Kidney glomerular epithelial cell (primary cell): Measurements from ENCODE around the gene DHX32.
"Not testable (repeated sequence)": the region's sequence is repeated elsewhere in the genome, so short reads cannot be mapped to it uniquely, and the experiment has no call there.

Source experiments
- DNase-seq: peaks from one replicate; lab custom pipeline; 2025; lab: John Stamatoyannopoulos, UW

The DHX32 gene

GRCh38 chr10:125896088-125896934 is 15.2 kb upstream of the DHX32 start, which contains the start of gene FANK1:
TSS of gene FANK1 (plus strand) at chr10:125896564. CDS start at chr10:125896643, 79 bp downstream.
- peak; percentile 46 for DNase-seq

- DNase-seq = peak; percentile 35
Observed at GRCh38 chr10:125895130-125896087, 14.3 kb upstream of the DHX32 start.

- DNase-seq = not testable (repeated sequence)
Observed at GRCh38 chr10:125894176-125894575, 13.1 kb upstream of the DHX32 start.

GRCh38 chr10:125892402-125892801 is 11.3 kb upstream of the DHX32 start:
- not testable (repeated sequence) for DNase-seq

- DNase-seq = not testable (repeated sequence)
Observed at GRCh38 chr10:125889441-125889840, 8.3 kb upstream of the DHX32 start.

- DNase-seq = no peak
Observed at GRCh38 chr10:125886914-125887512, 5.9 kb upstream of the DHX32 start.

DNA sequence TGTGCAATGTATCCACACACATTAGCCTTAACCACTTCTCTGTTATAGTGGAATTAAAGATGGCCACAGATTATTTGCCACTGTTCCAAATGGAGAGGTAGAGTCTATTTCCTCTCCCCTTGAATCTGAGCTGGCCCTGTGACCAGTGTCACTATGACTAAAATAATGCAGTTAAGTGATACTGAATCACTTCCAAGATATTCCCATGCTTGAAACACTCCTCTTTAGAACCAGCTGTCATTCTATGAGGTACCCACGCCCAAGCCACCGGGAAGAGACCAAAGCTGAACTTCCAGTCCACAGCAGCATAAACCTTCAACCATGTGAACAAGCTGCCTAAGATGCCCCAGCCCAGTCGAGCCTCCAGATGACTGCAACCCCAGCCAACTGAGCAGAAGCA is 2.1 kb upstream of the DHX32 start:
- DNase-seq = no peak

- DNase-seq = peak; percentile 47
Observed at GRCh38 chr10:125882596-125882995, 1.5 kb upstream of the DHX32 start.

GRCh38 chr10:125880719-125881118 is 373 bp downstream of the DHX32 start:
- DNase-seq = no peak

- DNase-seq = peak; percentile 96
Observed at GRCh38 chr10:125878957-125879835, 1.9 kb downstream of the DHX32 start.

DNA sequence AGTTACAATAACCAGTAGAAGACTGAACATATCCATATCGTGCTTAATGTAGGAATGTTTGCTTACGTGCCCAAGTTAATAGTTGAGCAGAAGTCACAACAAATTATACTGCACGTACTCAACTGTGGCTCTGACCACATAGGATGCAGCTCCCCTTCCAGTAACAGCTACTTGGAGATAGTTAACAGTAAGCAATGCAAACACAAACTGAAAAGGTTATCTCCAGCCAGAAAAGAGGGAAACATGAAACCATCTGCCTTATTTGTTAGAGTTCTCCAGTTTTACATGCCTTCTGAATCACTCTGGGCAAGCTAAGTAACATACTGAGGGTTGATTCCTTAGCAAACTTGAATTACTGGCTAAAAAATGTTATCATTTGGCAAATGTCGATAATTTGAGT is 9.8 kb downstream of the DHX32 start:
- DNase-seq = no peak

GRCh38 chr10:125868372-125868975 is 12.6 kb downstream of the DHX32 start:
- peak; percentile 55 for DNase-seq

DNA sequence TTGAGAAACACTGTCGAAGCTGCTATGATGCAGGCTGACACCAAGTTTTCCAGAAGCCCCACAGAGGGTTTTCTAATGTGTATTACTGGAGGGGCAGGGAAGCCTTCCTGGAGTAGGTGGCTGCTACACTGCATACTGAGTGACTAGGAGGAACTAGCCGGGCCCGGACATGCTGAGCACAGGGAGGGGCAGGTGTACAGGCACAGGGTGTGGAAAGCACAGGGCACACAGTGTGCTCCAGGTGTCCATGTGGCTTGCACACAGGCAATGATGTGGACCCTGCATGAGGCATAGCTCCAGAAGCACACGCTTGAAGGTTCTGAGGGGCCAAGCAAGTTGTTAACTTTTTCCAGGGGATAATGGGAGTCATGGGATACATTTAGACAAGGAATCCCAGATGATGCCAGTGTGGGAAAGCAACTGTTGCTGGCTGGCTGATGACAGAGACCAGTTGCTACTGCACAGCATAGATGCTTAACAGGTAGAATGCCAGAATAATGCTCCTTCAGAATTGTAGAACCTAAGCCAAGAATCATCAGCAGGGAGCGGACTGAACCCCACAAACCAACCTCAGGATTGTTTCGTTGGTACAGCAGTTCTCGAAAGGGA is 14.6 kb downstream of the DHX32 start:
- no peak for DNase-seq

DNA sequence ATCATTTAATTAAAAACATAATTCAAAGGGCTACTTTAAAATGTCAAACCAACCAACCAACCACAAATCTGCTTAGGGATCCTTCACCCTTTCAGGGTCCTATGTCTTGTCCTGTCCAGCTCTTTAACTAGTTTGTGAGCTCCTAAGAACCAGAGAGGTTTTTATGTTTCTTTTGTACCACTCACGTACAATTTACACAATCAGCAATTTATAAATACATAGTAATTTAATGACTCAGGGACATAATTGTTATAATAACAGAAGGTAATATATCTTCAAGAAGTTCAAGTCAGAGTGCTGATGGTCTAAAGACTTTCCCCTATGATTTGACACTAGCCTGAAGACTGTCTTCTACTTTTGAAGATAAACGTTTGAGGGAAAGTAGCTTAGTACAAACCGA is 16.0 kb downstream of the DHX32 start:
- DNase-seq = no peak

GRCh38 chr10:125859128-125859817 is 21.8 kb downstream of the DHX32 start:
- no peak for DNase-seq

DNA sequence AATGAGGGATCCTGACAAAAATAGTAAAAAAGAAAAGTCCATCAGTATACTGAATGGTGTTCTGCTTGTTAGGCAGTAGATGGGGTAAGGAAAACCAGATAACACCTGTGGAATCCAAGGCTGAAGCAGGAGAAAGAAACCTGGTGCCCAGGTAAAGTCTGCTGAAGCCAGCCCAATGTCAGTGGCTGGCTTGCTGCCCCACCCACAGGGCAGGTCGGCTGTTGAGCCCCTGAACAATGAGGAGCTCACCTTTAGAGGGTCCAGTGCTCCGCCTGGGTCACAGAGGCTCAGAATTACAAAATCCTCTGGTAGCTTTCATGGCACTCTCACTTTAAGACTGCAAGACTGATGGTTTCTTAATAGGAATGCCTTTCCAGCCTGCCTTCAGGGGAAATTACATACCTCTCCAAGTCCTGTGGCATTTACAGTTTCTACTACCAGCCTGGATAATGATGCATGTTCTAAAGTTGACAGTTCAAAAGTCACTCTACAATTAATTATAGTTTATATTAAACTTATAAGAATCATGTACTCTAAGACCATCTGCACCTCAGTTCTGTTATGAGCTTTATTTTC is 23.8 kb downstream of the DHX32 start:
- DNase-seq = no peak

DNA sequence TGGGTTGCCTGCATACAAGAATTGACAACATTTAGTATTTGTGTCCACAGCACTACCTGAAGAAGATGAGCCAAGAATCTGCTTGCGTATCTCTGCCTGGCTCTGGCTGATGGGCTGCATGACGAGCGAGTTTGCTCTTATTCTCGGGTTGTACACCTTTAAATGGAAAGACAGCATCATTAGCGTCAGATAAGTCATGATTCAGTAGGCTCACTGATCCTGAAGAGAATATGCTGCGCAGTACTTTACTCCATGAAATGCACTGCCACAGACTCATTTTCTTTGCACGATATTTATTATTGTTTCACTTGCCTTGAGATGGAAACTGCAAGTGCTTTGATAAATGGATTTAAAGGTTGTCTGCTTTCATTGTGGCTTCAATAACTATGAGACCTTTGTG is 28.6 kb downstream of the DHX32 start:
- DNase-seq = no peak

DNA sequence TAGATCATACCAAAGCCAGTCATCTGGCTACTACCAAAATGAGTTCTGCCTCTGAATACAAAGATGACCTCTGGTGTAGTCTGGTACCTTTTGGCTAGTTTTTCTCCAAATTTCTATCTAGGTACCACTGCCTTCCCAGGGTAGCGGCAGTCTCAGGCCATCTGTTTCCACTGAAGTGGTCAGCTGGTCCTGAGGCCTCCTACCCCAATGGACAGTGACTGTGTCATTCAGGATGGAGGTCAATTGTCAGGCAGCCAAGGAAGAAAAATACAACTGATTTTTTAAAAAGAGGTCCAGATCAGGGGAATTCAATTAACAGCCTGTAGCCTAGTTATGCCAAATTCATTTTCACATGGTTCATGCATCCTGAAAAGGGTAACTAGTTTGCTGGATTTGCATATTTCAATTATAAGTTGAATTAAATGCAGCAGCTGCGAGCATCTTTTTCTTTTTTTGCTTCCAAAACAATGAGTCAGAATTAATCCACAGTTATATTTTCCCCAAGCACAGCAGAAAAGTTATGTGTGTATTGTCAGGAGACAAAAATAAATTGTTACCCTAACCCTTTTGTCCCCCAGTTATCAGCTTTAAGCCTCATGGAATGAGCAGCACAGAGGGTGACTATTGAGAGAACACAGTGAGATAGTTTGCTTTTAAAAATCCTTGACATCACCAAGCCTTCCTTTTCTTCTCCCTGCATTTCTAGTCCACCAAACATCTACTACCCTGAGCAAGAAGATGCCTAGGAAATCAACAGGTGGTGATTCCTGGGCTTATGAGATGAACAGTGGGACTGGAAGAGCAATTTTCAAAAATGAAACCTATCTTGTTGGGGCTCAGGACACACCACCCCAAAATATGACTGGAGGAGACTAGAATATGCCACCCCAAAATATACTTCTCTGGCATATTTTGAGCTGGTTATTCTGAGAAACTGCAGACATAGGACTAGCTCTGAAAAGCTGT is 30.0 kb downstream of the DHX32 start:
- no peak for DNase-seq
